ENCODE measurements around the gene XPC. TPM values are rescaled to one million over a fixed set of nuclear protein-coding genes. Genes with fewer than 3 reads are reported as not detected.

Gene XPC
- total and polyA plus RNA-seq, 4 donors, result 12.7 to 26.7 (median 14.2) TPM

DNA sequence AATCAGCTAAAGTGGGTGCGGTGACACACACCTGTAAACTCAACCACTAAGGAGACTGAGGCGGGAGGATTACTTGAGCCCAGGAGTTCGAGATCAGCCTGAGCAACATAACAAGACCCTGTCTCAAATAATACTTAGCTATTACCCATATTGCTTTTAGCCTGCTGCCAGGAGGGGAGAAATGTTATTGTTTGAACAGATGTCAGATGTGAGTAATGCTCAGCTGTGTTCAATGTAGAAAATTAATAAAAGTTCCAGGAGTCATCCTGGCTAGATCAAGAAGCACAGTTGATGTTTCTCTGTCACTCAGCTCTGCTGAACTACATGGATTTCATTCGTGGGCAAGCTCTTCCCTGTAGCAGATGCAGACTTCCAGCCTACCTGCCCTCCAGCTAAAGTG lies 22.4 kb upstream of the XPC start:
- Histone ChIP-seq H3K4me1 (ENCODE audit: control insufficient read depth in 4 of 4, insufficient read depth in 4 of 4, low read length in 3 of 4) (peaks cover 8 to 42% (median 36%) of the 10 kb centered on the region in 4 donors), H3K4me3 (ENCODE audit: low read depth in 1 of 3, low read length in 3 of 3) (no peak overlapping the region), H3K27me3 (ENCODE audit: control insufficient read depth in 4 of 4, insufficient read depth in 4 of 4, low read length in 3 of 4) (no peaks in the 10 kb centered on the region), H3K36me3 (ENCODE audit: control insufficient read depth in 4 of 4, insufficient read depth in 3 of 4, low read depth in 1 of 4, low read length in 3 of 4) (peaks cover 0 to 17% (median 7%) of the 10 kb centered on the region in 4 donors), H3K9me3 (ENCODE audit: control insufficient read depth in 4 of 4, low read length in 3 of 4) (no peaks in the 10 kb centered on the region), H3K9ac (ENCODE audit: low read depth in 1 of 2, low read length in 2 of 2) (no peak overlapping the region), H3K27ac (ENCODE audit: low read depth in 1 of 2, low read length in 2 of 2) (no peak overlapping the region)
- 97% methylated on average over 4 of the region's 4 CpGs for WGBS
- TF ChIP-seq RXRA (IDR thresholded peaks at IDR 0.05) (no peak), TAF1 (conservative IDR thresholded peaks at IDR 0.05) (no peak), YY1 (IDR thresholded peaks at IDR 0.05) (no peak), EGR1 (IDR thresholded peaks at IDR 0.05; ENCODE audit: low read depth in 2 of 2) (no peak), FOXA2 (IDR thresholded peaks at IDR 0.05) (no peak), FOXA1 (IDR thresholded peaks at IDR 0.05) (no peak), RAD21 (IDR thresholded peaks at IDR 0.05) (no peak), NR2F2 (IDR thresholded peaks at IDR 0.05) (no peak), HNF4G (IDR thresholded peaks at IDR 0.05) (no peak), HNF4A (conservative IDR thresholded peaks at IDR 0.05) (no peak)
- TF ChIP-seq, protein P1, sequence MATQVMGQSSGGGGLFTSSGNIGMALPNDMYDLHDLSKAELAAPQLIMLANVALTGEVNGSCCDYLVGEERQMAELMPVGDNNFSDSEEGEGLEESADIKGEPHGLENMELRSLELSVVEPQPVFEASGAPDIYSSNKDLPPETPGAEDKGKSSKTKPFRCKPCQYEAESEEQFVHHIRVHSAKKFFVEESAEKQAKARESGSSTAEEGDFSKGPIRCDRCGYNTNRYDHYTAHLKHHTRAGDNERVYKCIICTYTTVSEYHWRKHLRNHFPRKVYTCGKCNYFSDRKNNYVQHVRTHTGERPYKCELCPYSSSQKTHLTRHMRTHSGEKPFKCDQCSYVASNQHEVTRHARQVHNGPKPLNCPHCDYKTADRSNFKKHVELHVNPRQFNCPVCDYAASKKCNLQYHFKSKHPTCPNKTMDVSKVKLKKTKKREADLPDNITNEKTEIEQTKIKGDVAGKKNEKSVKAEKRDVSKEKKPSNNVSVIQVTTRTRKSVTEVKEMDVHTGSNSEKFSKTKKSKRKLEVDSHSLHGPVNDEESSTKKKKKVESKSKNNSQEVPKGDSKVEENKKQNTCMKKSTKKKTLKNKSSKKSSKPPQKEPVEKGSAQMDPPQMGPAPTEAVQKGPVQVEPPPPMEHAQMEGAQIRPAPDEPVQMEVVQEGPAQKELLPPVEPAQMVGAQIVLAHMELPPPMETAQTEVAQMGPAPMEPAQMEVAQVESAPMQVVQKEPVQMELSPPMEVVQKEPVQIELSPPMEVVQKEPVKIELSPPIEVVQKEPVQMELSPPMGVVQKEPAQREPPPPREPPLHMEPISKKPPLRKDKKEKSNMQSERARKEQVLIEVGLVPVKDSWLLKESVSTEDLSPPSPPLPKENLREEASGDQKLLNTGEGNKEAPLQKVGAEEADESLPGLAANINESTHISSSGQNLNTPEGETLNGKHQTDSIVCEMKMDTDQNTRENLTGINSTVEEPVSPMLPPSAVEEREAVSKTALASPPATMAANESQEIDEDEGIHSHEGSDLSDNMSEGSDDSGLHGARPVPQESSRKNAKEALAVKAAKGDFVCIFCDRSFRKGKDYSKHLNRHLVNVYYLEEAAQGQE (IDR thresholded peaks at IDR 0.05), result no peak
- TF ChIP-seq, protein P2, sequence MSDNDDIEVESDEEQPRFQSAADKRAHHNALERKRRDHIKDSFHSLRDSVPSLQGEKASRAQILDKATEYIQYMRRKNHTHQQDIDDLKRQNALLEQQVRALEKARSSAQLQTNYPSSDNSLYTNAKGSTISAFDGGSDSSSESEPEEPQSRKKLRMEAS (IDR thresholded peaks at IDR 0.05), result no peak
- TF ChIP-seq, protein P3, sequence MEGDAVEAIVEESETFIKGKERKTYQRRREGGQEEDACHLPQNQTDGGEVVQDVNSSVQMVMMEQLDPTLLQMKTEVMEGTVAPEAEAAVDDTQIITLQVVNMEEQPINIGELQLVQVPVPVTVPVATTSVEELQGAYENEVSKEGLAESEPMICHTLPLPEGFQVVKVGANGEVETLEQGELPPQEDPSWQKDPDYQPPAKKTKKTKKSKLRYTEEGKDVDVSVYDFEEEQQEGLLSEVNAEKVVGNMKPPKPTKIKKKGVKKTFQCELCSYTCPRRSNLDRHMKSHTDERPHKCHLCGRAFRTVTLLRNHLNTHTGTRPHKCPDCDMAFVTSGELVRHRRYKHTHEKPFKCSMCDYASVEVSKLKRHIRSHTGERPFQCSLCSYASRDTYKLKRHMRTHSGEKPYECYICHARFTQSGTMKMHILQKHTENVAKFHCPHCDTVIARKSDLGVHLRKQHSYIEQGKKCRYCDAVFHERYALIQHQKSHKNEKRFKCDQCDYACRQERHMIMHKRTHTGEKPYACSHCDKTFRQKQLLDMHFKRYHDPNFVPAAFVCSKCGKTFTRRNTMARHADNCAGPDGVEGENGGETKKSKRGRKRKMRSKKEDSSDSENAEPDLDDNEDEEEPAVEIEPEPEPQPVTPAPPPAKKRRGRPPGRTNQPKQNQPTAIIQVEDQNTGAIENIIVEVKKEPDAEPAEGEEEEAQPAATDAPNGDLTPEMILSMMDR (IDR thresholded peaks at IDR 0.05; ENCODE audit: low read depth, low read length, missing input control), result no peak
- TF ChIP-seq, protein P4, sequence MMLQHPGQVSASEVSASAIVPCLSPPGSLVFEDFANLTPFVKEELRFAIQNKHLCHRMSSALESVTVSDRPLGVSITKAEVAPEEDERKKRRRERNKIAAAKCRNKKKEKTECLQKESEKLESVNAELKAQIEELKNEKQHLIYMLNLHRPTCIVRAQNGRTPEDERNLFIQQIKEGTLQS (IDR thresholded peaks at IDR 0.05), result no peak
- no peak for DNase-seq (ENCODE audit: low spot score)

DNA sequence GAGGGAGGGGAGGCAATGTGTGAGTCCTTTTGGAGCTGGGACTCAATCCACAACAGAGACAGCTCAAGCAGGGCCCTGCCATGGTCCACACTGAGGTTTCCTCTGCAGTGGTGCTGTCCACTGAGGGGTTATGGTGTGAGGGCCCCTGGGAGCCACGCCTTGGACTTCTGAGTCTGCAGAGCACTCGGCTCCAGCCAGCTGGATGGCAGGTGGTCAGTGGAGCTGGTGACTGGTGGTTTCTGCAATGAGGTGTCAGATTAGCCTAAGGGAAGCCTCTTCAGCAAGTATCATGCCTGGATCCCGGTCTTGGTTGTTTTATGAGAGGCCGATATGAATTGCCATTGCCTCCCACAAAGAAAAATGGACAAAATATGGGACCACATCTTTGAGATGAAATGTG lies 21.9 kb upstream of the XPC start:
- Histone ChIP-seq H3K9ac (ENCODE audit: low read depth in 1 of 2, low read length in 2 of 2) (no peak overlapping the region), H3K27ac (ENCODE audit: low read depth in 1 of 2, low read length in 2 of 2) (no peak overlapping the region), H3K4me3 (ENCODE audit: low read depth in 1 of 3, low read length in 3 of 3) (no peak overlapping the region), H3K9me3 (ENCODE audit: control insufficient read depth in 4 of 4, low read length in 3 of 4) (no peaks in the 10 kb centered on the region), H3K36me3 (ENCODE audit: control insufficient read depth in 4 of 4, insufficient read depth in 3 of 4, low read depth in 1 of 4, low read length in 3 of 4) (peaks cover 0 to 17% (median 7%) of the 10 kb centered on the region in 4 donors), H3K27me3 (ENCODE audit: control insufficient read depth in 4 of 4, insufficient read depth in 4 of 4, low read length in 3 of 4) (no peaks in the 10 kb centered on the region), H3K4me1 (ENCODE audit: control insufficient read depth in 4 of 4, insufficient read depth in 4 of 4, low read length in 3 of 4) (peaks cover 7 to 42% (median 36%) of the 10 kb centered on the region in 4 donors)
- 92% methylated on average over 4 of the region's 4 CpGs for WGBS
- TF ChIP-seq YY1 (IDR thresholded peaks at IDR 0.05), result no peak
- TF ChIP-seq HNF4A (conservative IDR thresholded peaks at IDR 0.05), result no peak
- TF ChIP-seq EGR1 (IDR thresholded peaks at IDR 0.05; ENCODE audit: low read depth in 2 of 2), result no peak
- TF ChIP-seq NR2F2 (IDR thresholded peaks at IDR 0.05), result no peak
- TF ChIP-seq RAD21 (IDR thresholded peaks at IDR 0.05), result no peak
- no peak for TF ChIP-seq FOXA2 (IDR thresholded peaks at IDR 0.05)
- TF ChIP-seq, protein P5, sequence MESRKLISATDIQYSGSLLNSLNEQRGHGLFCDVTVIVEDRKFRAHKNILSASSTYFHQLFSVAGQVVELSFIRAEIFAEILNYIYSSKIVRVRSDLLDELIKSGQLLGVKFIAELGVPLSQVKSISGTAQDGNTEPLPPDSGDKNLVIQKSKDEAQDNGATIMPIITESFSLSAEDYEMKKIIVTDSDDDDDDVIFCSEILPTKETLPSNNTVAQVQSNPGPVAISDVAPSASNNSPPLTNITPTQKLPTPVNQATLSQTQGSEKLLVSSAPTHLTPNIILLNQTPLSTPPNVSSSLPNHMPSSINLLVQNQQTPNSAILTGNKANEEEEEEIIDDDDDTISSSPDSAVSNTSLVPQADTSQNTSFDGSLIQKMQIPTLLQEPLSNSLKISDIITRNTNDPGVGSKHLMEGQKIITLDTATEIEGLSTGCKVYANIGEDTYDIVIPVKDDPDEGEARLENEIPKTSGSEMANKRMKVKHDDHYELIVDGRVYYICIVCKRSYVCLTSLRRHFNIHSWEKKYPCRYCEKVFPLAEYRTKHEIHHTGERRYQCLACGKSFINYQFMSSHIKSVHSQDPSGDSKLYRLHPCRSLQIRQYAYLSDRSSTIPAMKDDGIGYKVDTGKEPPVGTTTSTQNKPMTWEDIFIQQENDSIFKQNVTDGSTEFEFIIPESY (IDR thresholded peaks at IDR 0.05), result no peak
- no peak for TF ChIP-seq RXRA (IDR thresholded peaks at IDR 0.05)
- no peak for TF ChIP-seq FOXA1 (IDR thresholded peaks at IDR 0.05)
- TF ChIP-seq, protein P2 (IDR thresholded peaks at IDR 0.05), result no peak
- TF ChIP-seq, protein P3 (IDR thresholded peaks at IDR 0.05; ENCODE audit: low read depth, low read length, missing input control), result no peak
- no peak for TF ChIP-seq HNF4G (IDR thresholded peaks at IDR 0.05)
- TF ChIP-seq, protein P1 (IDR thresholded peaks at IDR 0.05), result no peak
- TF ChIP-seq JUND (IDR thresholded peaks at IDR 0.05), result no peak
- DNase-seq (ENCODE audit: low spot score), result no peak
